Suprapubic skin (tissue), 4 donors: ENCODE data around the gene ENTPD7.

ENCODE experiments used
- EP300 ChIP-seq: sonication (generic); formaldehyde crosslinking; IDR thresholded peaks from one replicate; pipeline ENCODE4 v1.6.1; 2017; ENCODE audit warnings: antibody characterized with exemption
- POLR2A ChIP-seq, 2 donors: fragments of 450-650 bp; IDR thresholded peaks; one replicate each; pipeline ENCODE4 v1.6.1; 2017; ENCODE audit warnings: antibody characterized with exemption in 2 of 2, mild to moderate bottlenecking in 2 of 2, moderate library complexity in 2 of 2
- POLR2AphosphoS5 ChIP-seq, 3 donors: sonication (generic); formaldehyde crosslinking; IDR thresholded peaks; one replicate each; pipeline ENCODE4 v1.6.1; 2017; ENCODE audit warnings: antibody characterized with exemption in 3 of 3
- TF ChIP-seq, protein P1 (sequence below), 2 donors: fragments of 200-600 bp in 1 of 2; fragments of 450-650 bp in 1 of 2; sonication (generic) in 1 of 2; IDR thresholded peaks; one replicate each; pipeline ENCODE4 v1.5.1; 2016 to 2019; ENCODE audit warnings: antibody characterized with exemption in 2 of 2, mild to moderate bottlenecking in 1 of 2, moderate library complexity in 1 of 2

DNA sequence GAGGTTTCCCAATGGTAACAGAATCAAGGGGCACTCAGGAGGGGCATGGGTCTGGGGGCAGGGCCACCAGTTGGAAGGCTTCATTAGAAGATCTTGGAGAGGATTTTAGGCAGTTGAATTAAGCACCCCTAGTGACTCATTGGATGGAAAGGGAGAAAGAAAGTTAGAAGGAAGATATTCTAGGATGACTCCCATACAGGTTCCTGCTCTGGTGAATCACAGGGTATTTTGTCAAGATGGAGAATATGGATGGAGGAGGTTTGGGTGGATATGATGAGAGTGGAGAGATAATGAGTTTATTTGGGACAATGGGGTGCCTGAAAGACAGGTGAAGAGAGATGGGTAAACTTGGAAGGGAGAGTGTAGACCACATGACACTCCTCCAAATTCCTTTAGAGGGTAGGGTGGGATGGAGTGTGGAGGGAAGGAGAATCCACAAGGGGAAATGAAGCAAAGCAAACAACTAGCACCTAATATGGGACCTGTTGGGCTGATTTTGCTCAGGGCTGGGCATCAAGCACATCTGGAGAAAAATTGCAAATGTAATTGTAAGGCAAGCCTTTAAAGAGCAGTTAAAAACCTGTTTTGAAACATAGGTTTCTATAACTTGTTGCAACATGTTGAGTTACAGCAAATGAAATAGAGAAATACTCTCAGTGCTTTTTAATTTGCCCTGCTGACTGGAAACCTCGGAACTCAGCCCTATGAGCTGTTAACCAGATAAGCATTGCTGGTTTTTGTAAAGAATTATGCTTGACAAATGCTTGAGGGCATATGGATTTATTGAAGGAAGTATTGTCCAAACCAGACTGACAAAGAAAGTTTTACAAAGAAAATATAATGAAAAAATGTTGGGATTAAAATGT, 2.9 kb upstream of the ENTPD7 start:
- no peak for TF ChIP-seq POLR2AphosphoS5 (IDR thresholded peaks at IDR 0.05)
- TF ChIP-seq, protein P1, sequence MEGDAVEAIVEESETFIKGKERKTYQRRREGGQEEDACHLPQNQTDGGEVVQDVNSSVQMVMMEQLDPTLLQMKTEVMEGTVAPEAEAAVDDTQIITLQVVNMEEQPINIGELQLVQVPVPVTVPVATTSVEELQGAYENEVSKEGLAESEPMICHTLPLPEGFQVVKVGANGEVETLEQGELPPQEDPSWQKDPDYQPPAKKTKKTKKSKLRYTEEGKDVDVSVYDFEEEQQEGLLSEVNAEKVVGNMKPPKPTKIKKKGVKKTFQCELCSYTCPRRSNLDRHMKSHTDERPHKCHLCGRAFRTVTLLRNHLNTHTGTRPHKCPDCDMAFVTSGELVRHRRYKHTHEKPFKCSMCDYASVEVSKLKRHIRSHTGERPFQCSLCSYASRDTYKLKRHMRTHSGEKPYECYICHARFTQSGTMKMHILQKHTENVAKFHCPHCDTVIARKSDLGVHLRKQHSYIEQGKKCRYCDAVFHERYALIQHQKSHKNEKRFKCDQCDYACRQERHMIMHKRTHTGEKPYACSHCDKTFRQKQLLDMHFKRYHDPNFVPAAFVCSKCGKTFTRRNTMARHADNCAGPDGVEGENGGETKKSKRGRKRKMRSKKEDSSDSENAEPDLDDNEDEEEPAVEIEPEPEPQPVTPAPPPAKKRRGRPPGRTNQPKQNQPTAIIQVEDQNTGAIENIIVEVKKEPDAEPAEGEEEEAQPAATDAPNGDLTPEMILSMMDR (IDR thresholded peaks at IDR 0.05): no peak
- no peak for TF ChIP-seq POLR2A (IDR thresholded peaks at IDR 0.05)
- no peak for TF ChIP-seq EP300
